Mucosa of descending colon (tissue), 3 donors: ENCODE measurements around the gene TLR6. TPM values are rescaled to one million over a fixed set of nuclear protein-coding genes. Genes with fewer than 3 reads are reported as not detected.

Source experiments
- ATAC-seq: fragments of 200-7000 bp; cut with Tn5 transposase; one replicate; pipeline ENCODE4 v1.9.1; 2020; ENCODE audit warnings: mild to moderate bottlenecking, moderate library complexity
- DNase-seq, 3 donors: peaks; one replicate each; pipeline ENCODE4 v3.0.0-alpha.2; 2020
- H3K36me3 ChIP-seq: fragments of 200-600 bp; one replicate; pipeline ENCODE4 v1.8.0; 2021; ENCODE audit warnings: low read depth, mild to moderate bottlenecking
- H3K4me1 ChIP-seq: fragments of 200-600 bp; one replicate; pipeline ENCODE4 v1.8.0; 2021; ENCODE audit warnings: low read depth, mild to moderate bottlenecking
- H3K4me3 ChIP-seq: fragments of 200-600 bp; one replicate; pipeline ENCODE4 v1.8.0; 2021; ENCODE audit warnings: mild to moderate bottlenecking
- H3K9me3 ChIP-seq: fragments of 200-600 bp; one replicate; pipeline ENCODE4 v1.8.0; 2021; ENCODE audit warnings: mild to moderate bottlenecking
- intact Hi-C, 2 donors: fragments of 100-400 bp; cut with DNase I in 1 of 2; cut with micrococcal nuclease in 1 of 2; formaldehyde crosslinking; loops; one replicate each; pipeline versions ENCODE4 v1.11.0 to v1.11.1; 2022; cut with DNase I, micrococcal nuclease
- total RNA-seq, 3 donors: library from RNA; stranded (reverse); fragmentation: NEBNext Ultra II Directional in 2 of 3; extraction: Animal tissue kit (Norgen Biotek cat#: 25700) in 2 of 3; gene quantifications; one replicate each; pipeline versions ENCODE4 v1.2.1 to v1.2.4, GENCODE V29; 2021 to 2023
- TF ChIP-seq, protein P1 (sequence below): fragments of 200-600 bp; IDR thresholded peaks from one replicate; pipeline ENCODE4 v1.8.0; 2022; ENCODE audit warnings: antibody characterized with exemption, mild to moderate bottlenecking
- donor health status: DM: no; HTN: no; CAD: no; lungs with moderate emphysema.
- donor health status: DM: no; HTN: no; CAD: no.
- donor health status: DM: no; HTN: yes; CAD: no.

Gene TLR6
- total RNA-seq, 3 donors from 2014 or later: 1.3 to 3.6 (median 2.3) TPM

DNA sequence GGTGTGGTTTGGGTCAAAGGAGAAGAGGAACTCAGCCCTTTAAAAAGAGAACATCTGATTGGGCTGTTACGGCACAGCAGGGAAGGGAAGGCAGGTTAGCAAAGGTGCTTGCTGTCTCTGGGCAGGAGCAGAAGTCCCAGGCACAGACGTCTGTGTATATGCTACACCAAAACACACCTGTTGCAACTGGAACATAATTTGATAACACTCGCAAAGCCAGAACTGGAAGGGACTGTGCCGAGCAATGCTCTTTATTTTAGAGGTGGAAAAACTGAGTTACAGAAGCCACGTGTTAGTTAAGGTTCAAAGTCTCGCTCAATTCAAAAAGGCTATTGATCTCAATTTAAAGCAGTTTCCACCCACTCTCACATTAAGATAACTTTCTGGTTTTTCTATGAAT, 8.8 kb upstream of the TLR6 start:
- H3K9me3 ChIP-seq: no peaks in the 10 kb centered on the region
- DNase-seq (peak in 2 of 3 donors; percentile 54 to 66), ATAC-seq (peak; percentile 72)

DNA sequence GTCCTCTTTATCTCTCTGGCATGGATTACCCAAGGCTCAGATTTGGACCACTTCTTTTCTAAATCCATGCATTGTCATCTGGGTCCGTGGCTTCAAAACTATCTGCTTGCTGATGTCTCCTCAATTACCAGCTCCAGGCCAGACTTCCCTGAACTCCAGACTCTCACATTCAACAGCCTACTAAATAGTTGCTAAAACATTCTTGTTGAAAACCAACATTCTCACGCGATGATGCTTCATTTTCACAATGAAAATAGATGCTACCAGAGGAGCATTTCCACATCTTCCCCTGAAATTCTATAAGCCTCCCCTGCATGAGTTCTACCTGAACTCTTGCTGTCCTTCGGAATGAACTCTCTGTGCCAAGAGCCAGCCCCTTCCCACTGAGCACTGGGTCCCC, 5.2 kb upstream of the TLR6 start:
- no peak overlapping the region for H3K4me3 ChIP-seq
- no peaks in the 10 kb centered on the region for H3K9me3 ChIP-seq
- H3K4me1 ChIP-seq: peaks cover 7% of the 10 kb centered on the region
- no peak for DNase-seq
- H3K36me3 ChIP-seq: no peaks in the 10 kb centered on the region
- TF ChIP-seq, protein P1, sequence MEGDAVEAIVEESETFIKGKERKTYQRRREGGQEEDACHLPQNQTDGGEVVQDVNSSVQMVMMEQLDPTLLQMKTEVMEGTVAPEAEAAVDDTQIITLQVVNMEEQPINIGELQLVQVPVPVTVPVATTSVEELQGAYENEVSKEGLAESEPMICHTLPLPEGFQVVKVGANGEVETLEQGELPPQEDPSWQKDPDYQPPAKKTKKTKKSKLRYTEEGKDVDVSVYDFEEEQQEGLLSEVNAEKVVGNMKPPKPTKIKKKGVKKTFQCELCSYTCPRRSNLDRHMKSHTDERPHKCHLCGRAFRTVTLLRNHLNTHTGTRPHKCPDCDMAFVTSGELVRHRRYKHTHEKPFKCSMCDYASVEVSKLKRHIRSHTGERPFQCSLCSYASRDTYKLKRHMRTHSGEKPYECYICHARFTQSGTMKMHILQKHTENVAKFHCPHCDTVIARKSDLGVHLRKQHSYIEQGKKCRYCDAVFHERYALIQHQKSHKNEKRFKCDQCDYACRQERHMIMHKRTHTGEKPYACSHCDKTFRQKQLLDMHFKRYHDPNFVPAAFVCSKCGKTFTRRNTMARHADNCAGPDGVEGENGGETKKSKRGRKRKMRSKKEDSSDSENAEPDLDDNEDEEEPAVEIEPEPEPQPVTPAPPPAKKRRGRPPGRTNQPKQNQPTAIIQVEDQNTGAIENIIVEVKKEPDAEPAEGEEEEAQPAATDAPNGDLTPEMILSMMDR: no peak
- no peak for ATAC-seq
- intact Hi-C loops: no loop called here

More for the DNA sequence above, 8.8 kb upstream of the TLR6 start:
- intact Hi-C loops: no loop called here
- H3K36me3 ChIP-seq: no peaks in the 10 kb centered on the region
- H3K4me3 ChIP-seq: no peak overlapping the region
- H3K4me1 ChIP-seq: peaks cover 19% of the 10 kb centered on the region
- TF ChIP-seq, protein P1: no peak

DNA sequence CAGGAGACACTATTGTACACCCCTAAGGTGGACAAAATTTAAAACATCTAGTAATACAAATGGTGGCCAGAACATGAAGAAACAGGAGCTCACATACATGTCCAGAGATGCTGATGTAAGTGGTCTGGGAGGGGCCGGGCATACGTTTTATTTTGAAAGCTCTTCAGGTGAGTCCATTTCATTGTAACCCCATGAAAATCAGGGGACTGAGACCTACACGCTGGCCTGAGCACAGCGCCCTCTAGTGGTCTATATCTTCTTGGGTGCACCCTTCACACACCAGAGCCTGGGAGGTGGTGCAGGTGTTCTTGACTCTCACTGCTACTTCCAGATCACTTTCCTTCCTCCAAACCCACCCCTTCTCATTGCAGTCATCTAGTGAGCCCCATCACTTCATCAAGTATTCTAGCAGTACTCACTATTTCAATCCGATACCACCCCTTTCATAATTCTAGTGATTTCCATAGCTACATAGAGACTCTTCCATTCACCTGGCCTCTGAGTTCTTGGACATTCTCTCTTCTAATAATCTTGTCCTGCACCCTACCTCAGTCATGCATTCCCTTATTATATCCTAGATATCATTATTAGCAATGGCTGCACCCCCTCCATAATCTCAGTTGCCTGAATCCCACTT, 4.3 kb upstream of the TLR6 start:
- TF ChIP-seq, protein P1: peak; percentile 54
- ATAC-seq: peak; percentile 53
- peak in 1 of 3 donors; percentile 78 for DNase-seq
- H3K36me3 ChIP-seq: no peaks in the 10 kb centered on the region
- intact Hi-C loops: no loop called here
- peaks cover 2% of the 10 kb centered on the region for H3K4me1 ChIP-seq
- no peaks in the 10 kb centered on the region for H3K9me3 ChIP-seq
- no peak overlapping the region for H3K4me3 ChIP-seq

DNA sequence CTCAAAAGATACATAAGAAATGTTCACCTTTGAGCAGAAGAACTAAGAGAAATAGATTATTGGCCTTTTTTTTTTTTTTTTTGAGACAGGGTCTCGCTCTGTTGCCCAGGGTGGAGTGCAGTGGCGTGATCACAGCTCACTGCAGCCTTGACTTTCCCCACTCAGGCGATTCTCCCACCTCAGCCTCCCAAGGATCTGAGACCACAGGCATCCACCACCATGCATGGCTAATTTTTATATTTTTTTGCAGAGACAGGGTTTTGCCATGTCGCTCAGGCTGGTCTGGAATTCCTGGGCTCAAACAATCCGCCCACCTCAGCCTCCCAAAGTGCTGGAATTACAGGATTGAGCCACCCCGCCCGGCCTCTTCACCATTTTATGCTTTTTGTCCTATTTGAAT, 2.9 kb upstream of the TLR6 start:
- peaks cover 3% of the 10 kb centered on the region for H3K4me1 ChIP-seq
- no peaks in the 10 kb centered on the region for H3K36me3 ChIP-seq
- ATAC-seq: no peak
- no peak overlapping the region for H3K4me3 ChIP-seq
- DNase-seq: no peak
- H3K9me3 ChIP-seq: no peaks in the 10 kb centered on the region
- TF ChIP-seq, protein P1: no peak
- intact Hi-C loops: loop anchor here in 1 of 2 donors (5.0 kb wide), 1 partner anchor 102 kb away; no protein-coding TSS in a partner anchor

DNA sequence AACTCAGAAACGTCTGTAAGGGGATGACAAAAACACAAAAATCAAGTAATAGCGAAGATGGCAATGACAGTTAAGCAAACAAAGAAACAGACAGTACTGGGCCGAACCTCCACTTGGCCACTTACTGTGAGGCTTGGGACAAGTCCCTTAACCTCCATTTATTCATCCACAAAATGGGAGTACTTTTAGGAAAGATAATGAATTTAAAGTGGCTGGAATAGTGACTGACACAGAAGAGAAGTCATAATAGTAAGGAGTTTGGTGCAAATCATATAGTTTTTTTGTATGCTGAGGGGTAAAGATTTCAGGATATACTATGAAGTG, 1.4 kb upstream of the TLR6 start:
- ATAC-seq (no peak), DNase-seq (no peak)
- Histone ChIP-seq H3K4me3 (no peak overlapping the region), H3K36me3 (no peaks in the 10 kb centered on the region), H3K9me3 (no peaks in the 10 kb centered on the region), H3K4me1 (peaks cover 3% of the 10 kb centered on the region)
- intact Hi-C loops: loop anchor here in 1 of 2 donors (5.0 kb wide), 1 partner anchor 101 kb away; no protein-coding TSS in a partner anchor
- TF ChIP-seq, protein P1: no peak
